Inferior parietal cortex (tissue), 1 donor: ENCODE measurements around the gene NUFIP1.
"Not testable (repeated sequence)": the region's sequence is repeated elsewhere in the genome, so short reads cannot be mapped to it uniquely, and the experiment has no call there.

Experiments
- DNase-seq: peaks from one replicate; pipeline ENCODE4 v3.0.0-alpha.2; 2016; ENCODE audit errors: extremely low spot score

NUFIP1 gene

GRCh38 chr13:44919104-44919804 lies 70.0 kb downstream of the NUFIP1 start:
- DNase-seq: no peak

DNA sequence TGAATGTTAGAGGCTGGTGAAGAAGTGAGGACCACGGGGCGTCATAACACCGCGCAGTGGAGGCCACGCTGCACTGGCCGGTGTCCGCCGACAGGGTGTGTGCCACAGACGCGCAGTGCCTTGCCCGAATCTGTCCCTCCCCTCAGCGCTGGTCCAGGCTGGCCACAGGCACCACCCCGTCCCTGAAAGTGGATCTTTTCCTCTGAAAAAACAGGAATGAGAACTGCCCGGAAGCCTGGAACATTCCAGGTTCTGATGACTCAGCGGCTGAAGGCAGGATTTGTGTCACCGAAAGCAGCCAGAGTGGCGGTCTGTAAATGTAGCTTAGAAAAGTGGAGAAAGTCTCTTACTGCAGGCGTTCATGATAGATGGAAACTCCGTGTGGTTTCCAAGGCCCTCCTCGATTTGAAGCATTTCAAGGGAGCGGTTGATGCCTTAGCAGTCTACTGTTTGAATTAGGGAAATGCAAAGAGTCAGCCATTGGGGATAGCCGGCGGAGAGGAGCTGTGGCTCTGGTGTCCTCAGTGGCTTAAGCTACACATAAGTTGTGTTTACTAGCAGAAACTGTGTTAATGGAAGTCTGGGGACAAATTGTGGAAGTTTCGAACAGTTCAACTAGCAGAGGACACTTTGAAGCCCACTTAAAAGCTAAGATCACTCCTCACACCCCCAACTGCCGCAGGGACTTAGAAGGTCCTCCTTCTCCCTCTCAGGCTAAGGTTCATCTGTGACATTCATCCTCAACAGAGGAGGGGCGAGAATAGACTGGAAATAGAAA lies 70.8 kb downstream of the NUFIP1 start:
- DNase-seq: peak; percentile 80

DNA sequence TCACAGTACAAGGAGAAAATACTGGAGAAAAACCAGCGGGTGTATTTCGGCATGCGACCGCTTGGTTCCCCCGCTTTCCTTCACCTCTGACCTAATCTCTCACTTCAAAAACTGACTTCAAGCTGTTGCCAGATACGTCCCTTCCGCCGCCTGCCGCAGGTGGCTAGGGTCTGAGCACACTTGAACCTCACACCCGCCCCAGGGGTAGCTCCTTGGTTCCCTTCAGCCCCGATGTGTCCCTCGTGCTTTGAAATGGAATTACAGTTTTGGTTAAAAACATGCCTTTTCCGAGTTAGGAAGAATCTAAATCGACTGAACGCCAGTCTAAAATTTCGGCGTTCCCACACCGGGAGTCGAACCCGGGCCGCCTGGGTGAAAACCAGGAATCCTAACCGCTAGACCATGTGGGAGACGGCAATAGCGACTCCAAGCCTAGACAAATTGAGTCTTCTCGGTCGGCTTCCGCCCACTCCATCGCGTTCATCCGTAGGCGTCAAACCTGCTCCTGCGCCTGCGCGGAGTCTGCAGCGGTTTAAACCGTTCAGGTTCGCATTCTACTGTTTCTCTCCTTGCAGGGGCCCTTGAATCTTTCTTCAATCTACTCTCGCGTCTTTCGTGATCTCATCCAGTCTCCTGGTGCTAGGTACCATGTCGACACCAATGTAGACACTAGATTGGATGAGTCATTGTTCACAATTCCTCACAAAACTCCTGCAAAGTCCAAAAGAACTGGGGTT lies 71.5 kb downstream of the NUFIP1 start:
- DNase-seq: peak; percentile 99

DNA sequence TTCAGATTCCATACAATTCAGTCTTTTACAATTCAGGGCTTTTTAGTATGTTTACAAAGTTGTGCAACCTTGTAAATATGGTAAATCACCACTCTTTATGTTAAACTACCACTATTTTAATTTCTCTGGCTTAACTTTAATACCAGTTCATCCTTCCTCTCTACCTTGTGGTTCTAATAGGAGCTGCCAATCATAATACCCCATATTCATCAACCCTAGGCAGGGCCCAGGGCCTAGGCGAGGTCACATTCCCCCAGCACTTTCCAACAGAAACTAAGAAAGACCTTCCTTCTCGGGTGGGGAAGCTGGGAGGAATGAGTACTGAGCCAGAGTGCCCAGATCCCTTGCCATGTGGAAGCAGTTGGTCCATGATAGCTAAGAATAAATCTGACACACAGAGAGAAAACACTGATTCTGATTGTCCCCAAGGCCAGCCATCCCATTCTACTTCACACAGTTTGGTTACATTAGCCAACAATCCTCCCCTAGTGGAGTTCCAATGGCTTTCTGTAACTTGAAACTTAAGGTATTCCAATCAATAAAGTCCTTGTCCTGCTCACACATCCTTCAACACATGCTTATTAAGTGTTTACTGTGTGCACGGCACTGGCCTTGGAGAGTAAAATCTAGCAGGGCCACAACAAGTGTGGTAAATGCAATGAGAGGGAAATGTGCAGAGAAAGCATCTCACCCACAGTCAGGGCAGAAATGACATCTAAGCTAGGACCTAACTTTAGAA lies 76.8 kb downstream of the NUFIP1 start:
- no peak for DNase-seq

DNA sequence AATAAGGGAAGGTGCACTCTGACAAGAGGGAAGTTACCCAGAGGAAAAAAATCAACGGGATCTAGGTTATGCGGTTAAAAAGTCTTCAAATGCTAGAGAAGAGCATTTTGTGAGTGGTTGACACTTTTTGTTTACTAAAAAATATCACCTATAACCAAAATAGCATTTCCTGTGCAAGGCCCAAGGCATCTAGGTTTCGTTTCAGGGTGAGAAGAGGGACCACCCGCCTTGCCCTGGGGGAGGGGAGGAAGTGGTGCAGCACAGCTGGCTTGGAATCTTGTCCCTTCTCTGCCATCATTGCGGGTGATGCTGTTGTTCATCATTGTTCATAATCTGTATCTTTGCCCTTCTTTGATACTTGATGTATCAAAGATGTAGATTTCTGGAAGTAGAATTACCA lies 80.6 kb downstream of the NUFIP1 start:
- no peak for DNase-seq

- DNase-seq: no peak
These were observed 81.0 kb downstream of the NUFIP1 start for GRCh38 chr13:44908266-44908665.

- DNase-seq: peak; percentile 75
These were observed 82.6 kb downstream of the NUFIP1 start for GRCh38 chr13:44906713-44907112.

DNA sequence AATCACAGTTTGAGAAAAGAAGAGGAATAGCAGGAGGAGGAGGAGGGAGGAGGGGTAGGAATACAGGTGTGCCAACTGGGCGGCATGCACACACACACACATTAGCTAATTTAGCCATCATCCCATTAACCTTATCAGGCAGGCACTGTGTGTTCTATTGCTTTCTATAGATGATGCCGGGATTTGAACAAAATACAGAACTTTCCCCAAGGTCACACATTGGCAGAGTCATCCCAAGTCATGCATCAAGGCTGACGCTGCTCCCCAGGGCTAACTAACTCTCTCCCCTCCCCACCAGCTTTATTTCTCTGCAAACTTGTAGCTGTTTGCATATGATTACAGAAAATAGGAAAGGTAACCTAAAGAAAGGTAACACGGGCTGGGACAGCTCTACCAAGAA lies 83.0 kb downstream of the NUFIP1 start:
- no peak for DNase-seq

- no peak for DNase-seq
These were observed 83.7 kb downstream of the NUFIP1 start for GRCh38 chr13:44905556-44905955.

GRCh38 chr13:44904967-44905366 lies 84.3 kb downstream of the NUFIP1 start:
- DNase-seq: no peak

- no peak for DNase-seq
These were observed 85.7 kb downstream of the NUFIP1 start for GRCh38 chr13:44903574-44903985.

DNA sequence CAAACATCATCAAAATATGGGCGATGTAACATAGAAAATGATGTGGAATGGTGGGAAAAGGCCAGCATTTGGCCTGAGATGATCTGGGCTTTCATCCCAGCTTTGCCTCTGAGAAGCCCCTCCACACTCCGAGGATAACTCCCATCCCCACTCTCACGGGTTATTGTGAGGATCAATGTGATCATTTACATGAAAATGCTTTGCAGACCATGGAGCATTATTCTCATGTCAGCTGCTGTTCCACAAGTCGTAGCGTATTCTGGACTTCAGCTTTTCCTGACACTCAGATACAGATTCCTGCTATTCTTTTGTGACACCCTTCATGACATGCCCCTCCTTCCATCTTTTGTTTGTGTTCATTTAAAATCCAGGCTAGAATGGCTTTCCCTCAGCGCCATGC lies 86.5 kb downstream of the NUFIP1 start:
- no peak for DNase-seq

DNA sequence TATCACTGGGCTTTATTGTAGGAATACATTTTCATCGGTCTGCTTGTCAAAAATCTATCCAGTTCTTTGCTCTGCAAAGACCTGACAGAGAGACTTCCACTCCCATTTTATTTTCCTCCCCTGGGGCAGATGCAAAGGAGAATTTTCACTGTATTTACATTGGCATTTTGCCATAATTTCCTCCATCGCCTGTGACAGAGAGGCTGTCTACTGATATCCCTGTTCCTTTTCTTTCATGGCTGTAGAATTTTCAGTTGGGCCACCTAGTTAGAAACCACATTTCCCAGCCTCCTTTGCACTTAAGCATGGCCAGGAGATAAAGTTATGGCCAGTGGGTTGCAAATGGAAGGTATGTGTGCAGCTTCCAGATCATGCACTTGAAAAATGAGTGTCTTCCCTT lies 89.3 kb downstream of the NUFIP1 start:
- no peak for DNase-seq

DNA sequence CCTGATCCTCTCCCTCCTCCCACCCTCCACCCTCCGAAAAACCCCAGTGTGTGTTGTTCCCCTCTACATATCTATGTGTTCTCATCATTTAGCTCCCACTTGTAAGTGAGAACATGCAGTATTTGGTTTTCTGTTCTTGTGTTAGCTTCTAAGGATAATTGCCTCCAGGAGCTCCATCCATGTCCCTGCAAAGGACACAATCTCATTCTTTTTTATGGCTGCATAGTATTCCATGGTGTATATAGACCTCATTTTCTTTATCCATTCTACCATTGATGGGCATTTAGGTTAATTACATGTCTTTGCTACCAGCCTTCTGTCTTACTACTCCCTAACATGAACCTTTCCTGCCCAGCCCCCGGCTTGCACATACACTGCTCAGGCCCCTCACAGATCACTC lies 91.0 kb downstream of the NUFIP1 start:
- not testable (repeated sequence) for DNase-seq

DNA sequence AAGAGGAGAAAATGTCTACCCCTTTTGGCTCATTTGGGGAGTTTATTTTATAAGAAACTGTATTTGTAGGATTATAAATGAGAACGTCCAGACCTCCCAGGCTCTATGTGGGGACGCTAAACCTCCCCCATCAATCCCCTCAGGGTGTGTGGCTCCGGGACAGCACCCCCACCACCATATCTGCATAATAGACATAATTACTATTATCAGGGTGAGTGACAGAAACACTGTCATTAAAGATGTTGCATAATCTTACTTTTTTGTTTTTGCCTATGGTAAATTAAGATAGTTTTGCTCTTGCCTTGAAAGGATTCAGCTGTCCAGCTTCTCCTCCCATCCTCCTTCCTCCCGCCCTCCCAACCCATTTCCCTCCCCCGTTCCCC lies 93.3 kb downstream of the NUFIP1 start:
- no peak for DNase-seq

- no peak for DNase-seq
These were observed 93.9 kb downstream of the NUFIP1 start for GRCh38 chr13:44895264-44895952.

- no peak for DNase-seq
These were observed 95.1 kb downstream of the NUFIP1 start for GRCh38 chr13:44894001-44894770.
